Measurements from ENCODE around the gene ZRANB1.

ZRANB1 gene

GRCh38 chr10:124994573-124995473 lies 52.9 kb downstream of the ZRANB1 start:
- no peak for DNase-seq (ENCODE audit: low read depth)

GRCh38 chr10:124995605-124996004 lies 53.7 kb downstream of the ZRANB1 start:
- no peak for DNase-seq (ENCODE audit: low read depth)

GRCh38 chr10:124996127-124996853 lies 54.4 kb downstream of the ZRANB1 start:
- no peak for DNase-seq (ENCODE audit: low read depth)

GRCh38 chr10:124996854-124997215 lies 54.9 kb downstream of the ZRANB1 start:
- no peak for DNase-seq (ENCODE audit: low read depth)

- DNase-seq (ENCODE audit: low read depth) = no peak
These were observed 55.4 kb downstream of the ZRANB1 start for GRCh38 chr10:124997306-124997705.

GRCh38 chr10:124997771-124998623 lies 56.1 kb downstream of the ZRANB1 start:
- DNase-seq (ENCODE audit: low read depth) = no peak

GRCh38 chr10:124998624-124999291 lies 56.8 kb downstream of the ZRANB1 start:
- no peak for DNase-seq (ENCODE audit: low read depth)

GRCh38 chr10:124999433-125000365 lies 57.8 kb downstream of the ZRANB1 start:
- no peak for DNase-seq (ENCODE audit: low read depth)

GRCh38 chr10:125000366-125001312 lies 58.7 kb downstream of the ZRANB1 start:
- DNase-seq (ENCODE audit: low read depth) = no peak

GRCh38 chr10:125001313-125002046 lies 59.6 kb downstream of the ZRANB1 start:
- DNase-seq (ENCODE audit: low read depth) = no peak

- DNase-seq (ENCODE audit: low read depth) = no peak
These were observed 60.1 kb downstream of the ZRANB1 start for GRCh38 chr10:125002047-125002422.

- DNase-seq (ENCODE audit: low read depth) = no peak
These were observed 60.7 kb downstream of the ZRANB1 start for GRCh38 chr10:125002423-125003145.

- no peak for DNase-seq (ENCODE audit: low read depth)
These were observed 61.4 kb downstream of the ZRANB1 start for GRCh38 chr10:125003146-125003900.

- DNase-seq (ENCODE audit: low read depth) = no peak
These were observed 62.1 kb downstream of the ZRANB1 start for GRCh38 chr10:125003901-125004467.

- no peak for DNase-seq (ENCODE audit: low read depth)
These were observed 62.8 kb downstream of the ZRANB1 start for GRCh38 chr10:125004571-125005311.
